CD4-positive, alpha-beta memory T cell (primary cell): ENCODE results near the gene C5. TPM values are rescaled to one million over a fixed set of nuclear protein-coding genes. Genes with fewer than 3 reads are reported as not detected.

ENCODE experiments used
- CTCF ChIA-PET: fragments of 350-600 bp; sonication (Branson Sonifier 250); formaldehyde crosslinking; loops from one replicate; lab custom pipeline; 2021; ENCODE audit warnings: inconsistent platforms; ENCODE audit not compliant: partially characterized antibody; lab: Charles Lee
- POLR2A ChIA-PET: fragments of 350-600 bp; sonication (Branson Sonifier 250); formaldehyde crosslinking; loops from one replicate; lab custom pipeline; 2021; ENCODE audit not compliant: partially characterized antibody; lab: Charles Lee
- DNase-seq, 5 donors: peaks; one replicate each; pipeline versions ENCODE4 v3.0.0 to v3.0.0-alpha.2; 2020 to 2022; ENCODE audit warnings: mixed read lengths in 1 of 5
- H3K27ac ChIP-seq: one replicate; pipeline ENCODE4 v1.7.0; 2013; ENCODE audit warnings: low read depth, low read length
- H3K27me3 ChIP-seq: 2 replicates; pipeline ENCODE4 v1.7.0; 2013; ENCODE audit warnings: mild to moderate bottlenecking, low read length, moderate library complexity; ENCODE audit not compliant: insufficient read depth
- H3K36me3 ChIP-seq: 2 replicates; pipeline ENCODE4 v1.7.0; 2013; ENCODE audit warnings: mild to moderate bottlenecking, low read length, moderate library complexity; ENCODE audit not compliant: insufficient read depth
- H3K4me1 ChIP-seq: 2 replicates; pipeline ENCODE4 v1.7.0; 2013; ENCODE audit warnings: mild to moderate bottlenecking, low read length, moderate library complexity; ENCODE audit not compliant: insufficient read depth
- H3K4me3 ChIP-seq, 2 donors: one replicate each; pipeline ENCODE4 v1.7.0; 2013; ENCODE audit warnings: low read length in 2 of 2, mild to moderate bottlenecking in 1 of 2
- H3K9me3 ChIP-seq, 2 donors: one replicate each; pipeline ENCODE4 v1.7.0; 2013; ENCODE audit warnings: low read length in 2 of 2, control low read depth in 1 of 2; ENCODE audit not compliant: control insufficient read depth in 1 of 2
- H3K27ac Mint-ChIP-seq, 7 donors: one replicate each; pipeline ENCODE4 v1.8.0; 2020 to 2021; ENCODE audit warnings: mixed read lengths in 7 of 7, mild to moderate bottlenecking in 6 of 7, inconsistent platforms in 3 of 7, moderate library complexity in 3 of 7
- H3K27me3 Mint-ChIP-seq, 2 donors: one replicate each; pipeline ENCODE4 v1.8.0; 2020 to 2021; ENCODE audit warnings: mixed read lengths in 2 of 2
- H3K36me3 Mint-ChIP-seq, 2 donors: one replicate each; pipeline ENCODE4 v1.8.0; 2020 to 2021; ENCODE audit warnings: mixed read lengths in 2 of 2, inconsistent platforms in 1 of 2, mild to moderate bottlenecking in 1 of 2
- H3K4me1 Mint-ChIP-seq, 4 donors: one replicate each; pipeline ENCODE4 v1.8.0; 2020 to 2021; ENCODE audit warnings: mixed read lengths in 4 of 4, mild to moderate bottlenecking in 1 of 4
- H3K4me3 Mint-ChIP-seq, 8 donors: one replicate each; pipeline ENCODE4 v1.8.0; 2020 to 2021; ENCODE audit warnings: mixed read lengths in 8 of 8, mild to moderate bottlenecking in 7 of 8, moderate library complexity in 6 of 8, inconsistent platforms in 3 of 8
- H3K9me3 Mint-ChIP-seq, 8 donors: one replicate each; pipeline ENCODE4 v1.8.0; 2020 to 2021; ENCODE audit warnings: mixed read lengths in 8 of 8, mild to moderate bottlenecking in 5 of 8, inconsistent platforms in 3 of 8, moderate library complexity in 1 of 8
- intact Hi-C: fragments of 100-400 bp; cut with micrococcal nuclease; formaldehyde crosslinking; loops from one replicate; pipeline ENCODE4 v1.15.1; 2023
- polyA plus RNA-seq, 2 donors: library from polyadenylated mRNA; unstranded; fragments of 300-500 nt; fragmentation: Illumina TruSeq; gene quantifications; one replicate each; pipeline ENCODE4 v1.2.3, GENCODE V29; 2021
- total RNA-seq, 2 experiments: library from RNA; stranded (reverse); gene quantifications; one replicate each; pipeline ENCODE4 v1.2.3, GENCODE V29; 2021

The C5 gene
- total and polyA plus RNA-seq, 4 experiments from 2014 or later = 0.28 to 3.2 (median 1.3) TPM

GRCh38 chr9:120989065-120989464, 61.0 kb downstream of the C5 start:
- DNase-seq = no peak
- intact Hi-C loops = no loop called here
- Mint-ChIP-seq H3K4me1 (no peaks in the 10 kb centered on the region), H3K27ac (no peak overlapping the region), H3K4me3 (no peak overlapping the region), H3K36me3 (peaks cover 0 to 7% of the 10 kb centered on the region in 2 donors), H3K9me3 (peaks cover 0 to 2% (median 0%) of the 10 kb centered on the region in 8 donors), H3K27me3 (peaks cover 0 to 2% of the 10 kb centered on the region in 2 donors)
- H3K27ac ChIP-seq = no peak overlapping the region
- no peak overlapping the region for H3K4me3 ChIP-seq
- H3K4me1 ChIP-seq = no peaks in the 10 kb centered on the region
- H3K27me3 ChIP-seq = no peaks in the 10 kb centered on the region
- ChIA-PET CTCF (no interaction called here), POLR2A (no interaction called here)
- H3K36me3 ChIP-seq = no peaks in the 10 kb centered on the region
- H3K9me3 ChIP-seq = no peaks in the 10 kb centered on the region

GRCh38 chr9:120985819-120986222, 64.3 kb downstream of the C5 start:
- Mint-ChIP-seq H3K4me3 (no peak overlapping the region), H3K9me3 (peaks cover 0 to 2% (median 0%) of the 10 kb centered on the region in 8 donors), H3K27ac (no peak overlapping the region), H3K4me1 (peaks cover 0 to 5% (median 2%) of the 10 kb centered on the region in 4 donors), H3K27me3 (peaks cover 0 to 2% of the 10 kb centered on the region in 2 donors), H3K36me3 (peaks cover 0 to 3% of the 10 kb centered on the region in 2 donors)
- no peak overlapping the region for H3K27ac ChIP-seq
- no peaks in the 10 kb centered on the region for H3K9me3 ChIP-seq
- no peaks in the 10 kb centered on the region for H3K27me3 ChIP-seq
- no peaks in the 10 kb centered on the region for H3K36me3 ChIP-seq
- DNase-seq = no peak
- H3K4me3 ChIP-seq = no peak overlapping the region
- ChIA-PET CTCF (interaction anchor here (0.7 to 5.9 kb wide), 4 partner anchors 74 to 167 kb away, joined by 3 to 27 read pairs (median 8); no protein-coding TSS in a partner anchor), POLR2A (no interaction called here)
- intact Hi-C loops = no loop called here
- no peaks in the 10 kb centered on the region for H3K4me1 ChIP-seq

- no peaks in the 10 kb centered on the region for H3K36me3 Mint-ChIP-seq
- H3K36me3 ChIP-seq = no peaks in the 10 kb centered on the region
- CTCF ChIA-PET = interaction anchor here (1.2 to 5.9 kb wide), 7 partner anchors 31 to 228 kb away, joined by 3 to 46 read pairs (median 11); no protein-coding TSS in a partner anchor
Observed at GRCh38 chr9:120983259-120983837, 66.7 kb downstream of the C5 start.

GRCh38 chr9:120982836-120983235, 67.2 kb downstream of the C5 start:
- H3K27ac ChIP-seq = no peak overlapping the region
- H3K27ac Mint-ChIP-seq = no peak overlapping the region
- no peaks in the 10 kb centered on the region for H3K36me3 Mint-ChIP-seq
- no peaks in the 10 kb centered on the region for H3K4me1 ChIP-seq
- peaks cover 0 to 2% of the 10 kb centered on the region in 2 donors for H3K27me3 Mint-ChIP-seq
- POLR2A ChIA-PET = no interaction called here
- H3K4me3 Mint-ChIP-seq = no peak overlapping the region
- H3K4me1 Mint-ChIP-seq = peaks cover 0 to 5% (median 2%) of the 10 kb centered on the region in 4 donors
- H3K36me3 ChIP-seq = no peaks in the 10 kb centered on the region
- no peak for DNase-seq
- no peaks in the 10 kb centered on the region for H3K9me3 ChIP-seq
- CTCF ChIA-PET = interaction anchor here (1.4 to 5.9 kb wide), 5 partner anchors 59 to 227 kb away, joined by 3 to 46 read pairs (median 19); no protein-coding TSS in a partner anchor
- H3K4me3 ChIP-seq = no peak overlapping the region
- no peaks in the 10 kb centered on the region for H3K27me3 ChIP-seq
- H3K9me3 Mint-ChIP-seq = no peaks in the 10 kb centered on the region
- intact Hi-C loops = loop anchor here (5.0 kb wide), 2 partner anchors 106 to 226 kb away; partner anchors contain the start of gene PHF19

More at GRCh38 chr9:120983259-120983837, 66.7 kb downstream of the C5 start:
- Histone ChIP-seq H3K9me3 (no peaks in the 10 kb centered on the region), H3K4me3 (no peak overlapping the region), H3K4me1 (no peaks in the 10 kb centered on the region), H3K27ac (no peak overlapping the region), H3K27me3 (no peaks in the 10 kb centered on the region)
- Mint-ChIP-seq H3K4me3 (no peak overlapping the region), H3K4me1 (peaks cover 0 to 5% (median 2%) of the 10 kb centered on the region in 4 donors), H3K9me3 (peaks cover 0 to 2% (median 0%) of the 10 kb centered on the region in 8 donors), H3K27ac (no peak overlapping the region), H3K27me3 (peaks cover 0 to 2% of the 10 kb centered on the region in 2 donors)
- intact Hi-C loops = loop anchor here (5.0 kb wide), 2 partner anchors 106 to 226 kb away; partner anchors contain the start of gene PHF19
- POLR2A ChIA-PET = no interaction called here
- DNase-seq = no peak

GRCh38 chr9:120980951-120981350, 69.1 kb downstream of the C5 start:
- peaks cover 0 to 2% of the 10 kb centered on the region in 2 donors for H3K27me3 Mint-ChIP-seq
- intact Hi-C loops = loop anchor here (1.0 to 5.0 kb wide), 5 partner anchors 79 to 420 kb away; partner anchors contain the start of gene PHF19

GRCh38 chr9:120979797-120980196, 70.3 kb downstream of the C5 start:
- Histone ChIP-seq H3K9me3 (no peaks in the 10 kb centered on the region), H3K4me3 (no peak overlapping the region), H3K36me3 (no peaks in the 10 kb centered on the region), H3K27ac (no peak overlapping the region), H3K4me1 (peaks cover 10% of the 10 kb centered on the region), H3K27me3 (no peaks in the 10 kb centered on the region)
- Mint-ChIP-seq H3K36me3 (no peaks in the 10 kb centered on the region), H3K4me1 (peaks cover 10 to 16% (median 12%) of the 10 kb centered on the region in 4 donors), H3K4me3 (no peak overlapping the region), H3K27me3 (no peaks in the 10 kb centered on the region), H3K9me3 (no peaks in the 10 kb centered on the region), H3K27ac (no peak overlapping the region)
- intact Hi-C loops = loop anchor here (2.0 to 5.0 kb wide), 3 partner anchors 102 to 421 kb away; partner anchors contain the start of gene PHF19
- CTCF ChIA-PET = interaction anchor here (0.7 to 3.8 kb wide), 10 partner anchors 15 to 217 kb away, joined by 3 to 46 read pairs (median 3); no protein-coding TSS in a partner anchor
- DNase-seq = no peak
- POLR2A ChIA-PET = no interaction called here

More at GRCh38 chr9:120980951-120981350, 69.1 kb downstream of the C5 start:
- Mint-ChIP-seq H3K4me1 (peaks cover 0 to 5% (median 2%) of the 10 kb centered on the region in 4 donors), H3K36me3 (no peaks in the 10 kb centered on the region), H3K27ac (no peak overlapping the region), H3K9me3 (no peaks in the 10 kb centered on the region), H3K4me3 (no peak overlapping the region)
- Histone ChIP-seq H3K27me3 (no peaks in the 10 kb centered on the region), H3K9me3 (no peaks in the 10 kb centered on the region), H3K27ac (no peak overlapping the region), H3K36me3 (no peaks in the 10 kb centered on the region), H3K4me3 (no peak overlapping the region), H3K4me1 (no peaks in the 10 kb centered on the region)
- ChIA-PET POLR2A (interaction anchor here (1.0 to 1.3 kb wide), 3 partner anchors 60 to 221 kb away, joined by 3 to 5 read pairs (median 4); partner anchors contain the start of gene RAB14), CTCF (interaction anchor here (0.7 to 3.8 kb wide), 45 partner anchors 11 to 250 kb away, joined by 3 to 46 read pairs (median 4); partner anchors contain the start of genes CNTRL and TRAF1)
- no peak for DNase-seq

- Mint-ChIP-seq H3K9me3 (no peaks in the 10 kb centered on the region), H3K4me1 (peaks cover 15 to 24% (median 19%) of the 10 kb centered on the region in 4 donors), H3K36me3 (no peaks in the 10 kb centered on the region), H3K27ac (peak overlapping the region in 3 of 7 donors; percentile 7 to 72 (median 72)), H3K4me3 (no peak overlapping the region), H3K27me3 (no peaks in the 10 kb centered on the region)
- CTCF ChIA-PET = interaction anchor here (1.1 to 3.4 kb wide), 3 partner anchors 93 to 224 kb away, joined by 3 to 46 read pairs (median 4); no protein-coding TSS in a partner anchor
- H3K4me3 ChIP-seq = no peak overlapping the region
- DNase-seq = no peak
- no peaks in the 10 kb centered on the region for H3K27me3 ChIP-seq
- peaks cover 15% of the 10 kb centered on the region for H3K4me1 ChIP-seq
- POLR2A ChIA-PET = no interaction called here
- intact Hi-C loops = no loop called here
- H3K9me3 ChIP-seq = no peaks in the 10 kb centered on the region
- no peaks in the 10 kb centered on the region for H3K36me3 ChIP-seq
- no peak overlapping the region for H3K27ac ChIP-seq
Observed at GRCh38 chr9:120978987-120979386, 71.1 kb downstream of the C5 start.
